ENCODE results near the gene NRG2. TPM values are rescaled to one million over a fixed set of nuclear protein-coding genes. Genes with fewer than 3 reads are reported as not detected.

NRG2 gene
- total RNA-seq, 1 donor from 2014 or later, result 1.4 TPM

DNA sequence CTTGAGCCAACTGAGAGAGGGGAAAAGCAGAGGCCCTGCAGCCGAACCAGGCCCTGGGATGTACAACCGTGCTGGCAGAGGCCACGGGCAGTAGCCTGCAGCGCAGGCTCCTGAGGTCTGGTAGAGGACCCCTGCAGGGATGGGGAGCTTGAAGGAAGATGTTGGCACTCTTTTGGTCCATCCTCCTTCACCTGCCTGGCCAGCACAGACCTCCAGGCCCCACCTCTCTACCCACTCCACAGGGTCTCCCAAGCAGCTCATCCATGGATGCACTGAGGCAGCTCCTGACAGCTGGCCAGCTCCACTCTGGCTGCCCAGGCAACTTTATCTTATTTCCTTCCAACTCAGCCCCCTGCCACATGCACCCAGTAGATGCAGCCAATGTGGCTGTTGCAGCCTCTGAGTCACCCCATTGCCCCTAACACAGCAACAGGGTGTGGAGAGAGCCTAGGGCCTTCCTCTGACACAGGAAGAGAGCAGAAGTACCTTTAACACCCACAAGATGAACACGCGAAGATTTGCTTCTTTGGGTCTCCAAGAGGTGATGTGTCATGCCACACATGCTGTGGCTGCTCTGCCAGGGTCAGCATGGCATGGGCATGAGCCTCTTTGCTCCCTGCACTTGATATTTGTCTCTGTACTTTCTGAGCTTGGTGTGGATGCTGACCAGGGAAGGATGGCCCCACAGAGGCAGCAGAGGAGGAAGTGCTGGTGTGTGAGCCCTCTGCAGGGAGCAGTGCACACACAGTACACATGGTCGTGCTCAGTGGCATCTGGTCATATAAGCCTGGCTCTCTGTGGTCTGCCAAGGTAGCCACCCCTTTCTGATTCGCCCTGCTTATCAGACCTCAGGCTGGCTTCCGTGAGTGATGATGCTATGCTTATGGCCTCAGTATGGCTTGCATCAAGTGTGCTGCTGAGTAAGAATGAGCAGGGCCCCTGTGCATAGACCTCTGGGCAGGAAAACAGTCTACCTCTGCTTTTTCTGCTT lies 117.2 kb downstream of the NRG2 start:
- H3K27me3 Mint-ChIP-seq, result peaks cover 57% of the 10 kb centered on the region
- no peaks in the 10 kb centered on the region for H3K4me1 Mint-ChIP-seq (ENCODE audit: unreplicated experiment)
- no peak overlapping the region for H3K4me3 Mint-ChIP-seq
- TF ChIP-seq, protein P1, sequence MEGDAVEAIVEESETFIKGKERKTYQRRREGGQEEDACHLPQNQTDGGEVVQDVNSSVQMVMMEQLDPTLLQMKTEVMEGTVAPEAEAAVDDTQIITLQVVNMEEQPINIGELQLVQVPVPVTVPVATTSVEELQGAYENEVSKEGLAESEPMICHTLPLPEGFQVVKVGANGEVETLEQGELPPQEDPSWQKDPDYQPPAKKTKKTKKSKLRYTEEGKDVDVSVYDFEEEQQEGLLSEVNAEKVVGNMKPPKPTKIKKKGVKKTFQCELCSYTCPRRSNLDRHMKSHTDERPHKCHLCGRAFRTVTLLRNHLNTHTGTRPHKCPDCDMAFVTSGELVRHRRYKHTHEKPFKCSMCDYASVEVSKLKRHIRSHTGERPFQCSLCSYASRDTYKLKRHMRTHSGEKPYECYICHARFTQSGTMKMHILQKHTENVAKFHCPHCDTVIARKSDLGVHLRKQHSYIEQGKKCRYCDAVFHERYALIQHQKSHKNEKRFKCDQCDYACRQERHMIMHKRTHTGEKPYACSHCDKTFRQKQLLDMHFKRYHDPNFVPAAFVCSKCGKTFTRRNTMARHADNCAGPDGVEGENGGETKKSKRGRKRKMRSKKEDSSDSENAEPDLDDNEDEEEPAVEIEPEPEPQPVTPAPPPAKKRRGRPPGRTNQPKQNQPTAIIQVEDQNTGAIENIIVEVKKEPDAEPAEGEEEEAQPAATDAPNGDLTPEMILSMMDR (conservative IDR thresholded peaks at IDR 0.05), result no peak
- no peaks in the 10 kb centered on the region for H3K36me3 Mint-ChIP-seq
- H3K9me3 Mint-ChIP-seq, result no peaks in the 10 kb centered on the region
- no peak for DNase-seq (ENCODE audit: extremely low spot score, unreplicated experiment)
- no peak overlapping the region for H3K27ac Mint-ChIP-seq

DNA sequence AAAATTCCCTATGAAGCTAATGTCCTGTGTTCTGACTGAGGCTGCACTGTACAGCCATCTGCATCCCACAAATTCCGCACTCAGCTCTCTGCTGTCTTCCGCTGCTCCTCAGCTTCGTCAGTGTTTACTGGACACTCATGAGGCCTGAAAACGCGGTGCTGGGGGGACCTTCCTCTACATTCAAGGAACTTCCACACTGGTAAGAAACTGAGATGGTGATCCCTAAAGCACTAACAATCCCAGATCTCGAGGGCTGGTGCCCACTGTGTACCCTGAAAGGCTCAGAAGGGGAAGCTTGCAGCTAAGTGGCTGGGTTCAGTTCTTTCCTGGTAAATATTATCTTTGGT lies 117.9 kb downstream of the NRG2 start:
- H3K4me3 Mint-ChIP-seq, result no peak overlapping the region
- no peak overlapping the region for H3K27ac Mint-ChIP-seq
- DNase-seq (ENCODE audit: extremely low spot score, unreplicated experiment), result no peak
- H3K27me3 Mint-ChIP-seq, result peaks cover 58% of the 10 kb centered on the region
- TF ChIP-seq, protein P1 (conservative IDR thresholded peaks at IDR 0.05), result no peak
- H3K9me3 Mint-ChIP-seq, result no peaks in the 10 kb centered on the region
- H3K4me1 Mint-ChIP-seq (ENCODE audit: unreplicated experiment), result no peaks in the 10 kb centered on the region
- H3K36me3 Mint-ChIP-seq, result no peaks in the 10 kb centered on the region

DNA sequence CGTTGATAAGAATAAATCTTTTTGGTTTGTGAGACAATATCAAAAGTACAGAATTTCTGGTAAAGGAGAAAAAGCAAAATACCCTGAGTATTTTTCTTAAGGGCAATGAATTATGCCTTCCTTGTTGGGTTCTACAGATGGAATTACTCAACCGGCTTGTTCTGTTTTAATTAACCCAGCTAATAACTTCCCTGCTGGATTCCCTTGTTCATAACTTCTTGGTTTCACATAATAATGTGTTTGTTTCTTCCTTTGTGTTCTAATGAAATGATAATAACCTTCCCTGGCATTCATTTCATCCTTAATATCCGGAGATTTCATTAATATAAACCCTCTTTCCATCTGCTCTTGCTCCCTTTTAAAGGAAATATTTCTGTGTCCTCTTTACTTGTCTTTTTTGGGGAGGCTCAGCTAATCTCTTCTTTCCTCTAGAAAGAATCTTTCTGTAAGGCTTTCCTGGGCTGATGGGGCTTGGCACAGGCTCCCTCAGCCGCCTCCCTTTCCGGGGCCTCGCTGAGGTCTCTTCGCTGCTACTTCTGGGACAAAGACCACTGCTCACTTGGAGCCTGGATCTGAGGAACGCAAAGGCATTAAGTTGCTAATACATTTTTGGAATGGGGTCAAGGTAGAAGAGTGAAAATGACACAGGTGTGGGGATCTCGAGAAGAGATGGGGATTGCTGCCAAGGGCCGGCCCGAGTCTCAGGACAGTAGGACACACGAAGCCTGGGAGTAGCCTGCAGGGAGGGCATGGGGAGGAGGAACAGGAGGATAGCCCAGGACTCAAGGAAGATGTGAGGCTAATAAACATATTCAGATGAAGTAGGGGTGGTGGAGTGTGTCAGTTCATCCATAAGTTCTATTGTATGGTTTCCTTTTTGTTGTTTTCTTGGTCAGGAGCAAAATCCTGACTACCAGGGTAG lies 118.5 kb downstream of the NRG2 start:
- Mint-ChIP-seq H3K4me3 (no peak overlapping the region), H3K9me3 (no peaks in the 10 kb centered on the region), H3K27me3 (peaks cover 55% of the 10 kb centered on the region), H3K4me1 (ENCODE audit: unreplicated experiment) (no peaks in the 10 kb centered on the region), H3K36me3 (no peaks in the 10 kb centered on the region), H3K27ac (no peak overlapping the region)
- DNase-seq (ENCODE audit: extremely low spot score, unreplicated experiment), result no peak
- TF ChIP-seq, protein P1 (conservative IDR thresholded peaks at IDR 0.05), result no peak

DNA sequence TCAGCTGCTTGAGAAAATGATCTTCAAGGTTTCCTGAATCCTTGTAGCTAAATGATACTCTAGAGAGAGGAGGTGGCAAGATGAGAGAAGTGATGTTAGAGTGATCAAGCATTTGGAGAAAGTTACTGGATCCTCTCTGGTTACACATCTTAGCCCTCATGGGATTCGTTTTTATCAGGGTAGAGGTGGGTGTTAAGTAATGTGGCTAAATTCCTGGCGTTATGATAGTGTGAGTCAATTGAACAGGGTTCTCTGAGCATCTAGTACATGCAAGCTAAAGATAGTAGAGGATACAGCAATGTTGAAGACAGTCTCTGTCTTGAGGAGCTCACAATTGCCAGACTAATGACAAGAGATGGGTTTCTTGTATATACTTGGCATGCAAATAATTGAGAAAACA lies 123.8 kb downstream of the NRG2 start:
- Mint-ChIP-seq H3K27me3 (peaks cover 40% of the 10 kb centered on the region), H3K4me1 (ENCODE audit: unreplicated experiment) (no peaks in the 10 kb centered on the region), H3K4me3 (no peak overlapping the region), H3K27ac (no peak overlapping the region), H3K9me3 (no peaks in the 10 kb centered on the region), H3K36me3 (no peaks in the 10 kb centered on the region)
- no peak for DNase-seq (ENCODE audit: extremely low spot score, unreplicated experiment)
- TF ChIP-seq, protein P1 (conservative IDR thresholded peaks at IDR 0.05), result no peak

DNA sequence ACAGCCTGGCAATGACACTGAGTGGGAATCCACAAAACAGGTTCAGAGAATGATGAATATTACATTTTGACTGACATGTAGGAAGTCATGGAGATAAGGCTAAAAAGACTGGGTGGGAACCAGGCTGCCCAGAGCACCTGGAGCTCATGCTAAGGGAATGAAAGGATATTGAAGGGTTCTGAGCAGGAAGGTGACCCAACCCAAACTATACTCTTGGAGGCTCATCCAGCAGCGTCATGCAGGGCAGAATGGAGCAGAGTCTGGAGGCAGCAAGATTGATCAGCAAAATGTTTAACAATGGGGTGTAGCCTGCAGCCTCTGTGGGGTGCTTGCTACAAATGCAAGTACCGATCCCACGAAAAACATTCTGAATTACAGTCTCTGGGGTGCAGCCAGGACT lies 127.3 kb downstream of the NRG2 start:
- Mint-ChIP-seq H3K36me3 (no peaks in the 10 kb centered on the region), H3K27ac (no peak overlapping the region), H3K4me1 (ENCODE audit: unreplicated experiment) (no peaks in the 10 kb centered on the region), H3K9me3 (no peaks in the 10 kb centered on the region), H3K4me3 (no peak overlapping the region), H3K27me3 (peaks cover 21% of the 10 kb centered on the region)
- TF ChIP-seq, protein P1 (conservative IDR thresholded peaks at IDR 0.05), result no peak
- DNase-seq (ENCODE audit: extremely low spot score, unreplicated experiment), result no peak
